ENCODE data around the gene DLX3.

GRCh38 chr17:49967205-49967604 is 27.8 kb downstream of the DLX3 start:
- no peak for TF ChIP-seq EZH2 (IDR thresholded peaks at IDR 0.05; ENCODE audit: low read depth)
- no peak for TF ChIP-seq CTCF (conservative IDR thresholded peaks at IDR 0.05)

Data from PC-9 (cell line).